UCSD-AML1 (cell line): Measurements from ENCODE around the gene TAS2R30.

ENCODE experiments used
- DNase-seq: peaks from one replicate; lab custom pipeline; 2025; ENCODE audit not compliant: unreplicated experiment; lab: John Stamatoyannopoulos, UW

Gene TAS2R30, protein sequence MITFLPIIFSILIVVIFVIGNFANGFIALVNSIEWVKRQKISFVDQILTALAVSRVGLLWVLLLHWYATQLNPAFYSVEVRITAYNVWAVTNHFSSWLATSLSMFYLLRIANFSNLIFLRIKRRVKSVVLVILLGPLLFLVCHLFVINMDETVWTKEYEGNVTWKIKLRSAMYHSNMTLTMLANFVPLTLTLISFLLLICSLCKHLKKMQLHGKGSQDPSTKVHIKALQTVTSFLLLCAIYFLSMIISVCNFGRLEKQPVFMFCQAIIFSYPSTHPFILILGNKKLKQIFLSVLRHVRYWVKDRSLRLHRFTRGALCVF

DNA sequence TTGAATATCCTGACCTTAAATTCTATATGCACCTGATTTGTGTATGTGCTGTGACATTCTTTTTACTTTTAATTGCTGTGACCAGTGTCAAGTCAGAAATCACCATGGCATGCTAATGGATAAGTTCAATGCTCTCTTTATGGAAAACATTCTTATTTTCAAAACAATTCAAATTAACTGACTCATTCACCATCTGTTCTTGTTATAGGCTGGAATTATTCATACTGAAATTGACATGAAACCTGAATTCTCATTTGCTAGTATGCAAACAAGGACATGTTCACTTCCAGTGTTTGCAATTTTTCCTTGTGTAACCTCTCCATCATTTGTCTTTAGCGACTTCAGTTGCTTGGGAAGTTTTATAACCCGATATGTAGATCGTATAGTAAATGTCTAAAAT is at the start of gene TAS2R30:
TSS of gene TAS2R30 (minus strand) at position 340 of the 400 bp plus-strand sequence. CDS start 400 bp downstream, outside the sequence.
- no peak for DNase-seq

DNA sequence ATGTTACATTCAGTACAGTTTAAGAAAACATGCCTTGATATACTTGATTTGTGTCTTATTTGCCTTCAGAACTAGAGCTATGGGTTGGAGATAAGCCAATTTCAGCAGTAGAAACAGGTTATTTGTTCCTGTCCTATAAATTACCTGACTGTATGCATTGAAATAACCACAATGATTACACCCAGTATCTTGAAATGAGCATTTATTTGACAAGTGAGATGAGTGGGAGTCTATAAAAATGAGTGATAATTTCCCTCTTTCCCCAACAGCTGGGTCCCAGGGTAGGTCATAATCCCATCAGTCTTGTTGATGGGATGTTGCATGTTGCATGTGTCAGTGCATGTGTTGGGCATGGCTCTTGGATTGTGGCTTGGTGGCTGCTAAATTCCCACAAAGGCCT is 48.6 kb upstream of the TAS2R30 start:
- no peak for DNase-seq

DNA sequence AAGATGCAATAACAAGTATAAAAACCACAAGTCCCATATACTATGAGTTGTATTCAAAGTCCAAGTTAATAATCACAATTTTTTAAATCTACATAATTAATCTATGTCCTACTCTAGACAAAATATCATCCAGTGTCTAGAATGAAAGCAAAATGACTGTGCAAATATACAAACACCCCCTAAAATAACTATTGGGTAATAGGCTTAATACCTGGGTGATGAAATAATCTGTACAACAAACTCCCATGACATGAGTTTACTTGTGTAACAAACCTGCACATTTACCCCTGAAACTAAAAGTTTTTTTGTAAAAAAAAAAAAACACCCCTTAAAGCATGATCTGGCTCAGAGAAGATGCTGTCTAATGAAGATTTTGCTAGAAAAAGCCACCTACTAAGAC is 48.1 kb upstream of the TAS2R30 start:
- no peak for DNase-seq

DNA sequence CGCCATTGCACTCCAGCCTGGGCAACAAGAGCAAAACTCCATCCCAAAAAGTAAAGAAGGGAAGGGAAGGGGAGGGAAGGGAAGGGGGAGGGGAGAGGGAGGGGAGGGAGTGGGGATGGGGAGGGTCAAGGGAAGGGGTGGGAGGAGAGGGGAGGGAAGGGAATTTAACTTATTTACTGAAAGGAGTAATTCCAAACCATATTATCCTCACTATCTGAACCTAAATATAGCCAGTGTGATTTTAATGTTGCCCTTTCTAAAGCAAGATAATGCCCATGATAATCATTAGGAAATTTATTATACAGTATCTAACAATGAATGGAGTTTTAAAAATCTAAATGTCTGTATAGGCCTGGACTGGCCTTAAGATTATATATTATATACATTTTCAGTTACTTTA is 43.8 kb upstream of the TAS2R30 start:
- DNase-seq: no peak

DNA sequence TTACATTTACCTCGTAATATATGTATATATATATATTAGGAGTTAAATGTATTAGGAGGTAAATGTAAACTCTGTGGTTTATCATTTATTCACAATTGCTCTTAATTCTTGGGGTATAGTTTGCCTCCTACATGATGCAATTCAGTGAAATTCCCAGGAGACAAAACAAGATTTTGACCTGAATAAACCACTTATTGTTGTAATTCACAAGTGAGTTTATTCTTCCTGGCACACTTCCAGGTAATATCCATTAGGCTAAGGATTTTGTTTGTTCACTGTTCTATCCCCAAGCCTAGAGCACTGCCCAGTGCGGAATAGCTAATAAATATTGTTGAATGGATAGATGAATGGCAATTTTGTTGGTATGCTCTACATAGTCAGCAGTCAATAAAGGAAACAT is 39.6 kb upstream of the TAS2R30 start:
- no peak for DNase-seq

DNA sequence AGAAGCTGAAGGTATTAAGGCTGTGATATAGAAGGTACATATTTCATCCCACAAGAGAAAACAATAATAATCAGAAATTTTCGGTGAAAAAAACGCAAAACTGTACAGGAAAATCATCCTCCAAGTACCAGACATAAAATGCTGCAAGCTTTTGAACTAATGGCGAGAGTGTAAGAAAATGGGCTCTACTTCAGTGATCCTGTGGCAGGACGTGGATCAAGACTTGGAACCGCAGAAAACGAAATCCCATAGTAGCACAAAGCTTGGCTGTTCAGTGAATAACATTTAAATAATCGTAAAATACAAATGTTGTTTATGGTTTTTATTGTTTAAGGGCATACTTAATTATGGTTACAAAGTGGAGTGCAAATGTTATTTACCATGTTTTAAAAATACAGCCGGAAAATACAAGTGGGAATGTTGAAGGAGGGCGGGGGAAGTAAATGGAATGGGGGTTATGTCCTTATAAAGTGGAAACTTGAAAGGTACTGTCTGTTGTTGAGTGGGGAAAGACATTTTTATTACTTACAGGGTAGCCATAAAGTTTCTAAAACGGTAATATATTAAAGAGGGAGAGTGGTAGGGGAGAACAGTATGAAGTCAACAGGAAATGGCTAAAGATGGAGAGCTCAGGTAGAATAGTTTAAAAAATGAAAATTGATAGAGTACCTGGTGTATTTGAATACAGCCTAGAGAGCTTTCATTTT is 37.7 kb upstream of the TAS2R30 start:
- DNase-seq: no peak

DNA sequence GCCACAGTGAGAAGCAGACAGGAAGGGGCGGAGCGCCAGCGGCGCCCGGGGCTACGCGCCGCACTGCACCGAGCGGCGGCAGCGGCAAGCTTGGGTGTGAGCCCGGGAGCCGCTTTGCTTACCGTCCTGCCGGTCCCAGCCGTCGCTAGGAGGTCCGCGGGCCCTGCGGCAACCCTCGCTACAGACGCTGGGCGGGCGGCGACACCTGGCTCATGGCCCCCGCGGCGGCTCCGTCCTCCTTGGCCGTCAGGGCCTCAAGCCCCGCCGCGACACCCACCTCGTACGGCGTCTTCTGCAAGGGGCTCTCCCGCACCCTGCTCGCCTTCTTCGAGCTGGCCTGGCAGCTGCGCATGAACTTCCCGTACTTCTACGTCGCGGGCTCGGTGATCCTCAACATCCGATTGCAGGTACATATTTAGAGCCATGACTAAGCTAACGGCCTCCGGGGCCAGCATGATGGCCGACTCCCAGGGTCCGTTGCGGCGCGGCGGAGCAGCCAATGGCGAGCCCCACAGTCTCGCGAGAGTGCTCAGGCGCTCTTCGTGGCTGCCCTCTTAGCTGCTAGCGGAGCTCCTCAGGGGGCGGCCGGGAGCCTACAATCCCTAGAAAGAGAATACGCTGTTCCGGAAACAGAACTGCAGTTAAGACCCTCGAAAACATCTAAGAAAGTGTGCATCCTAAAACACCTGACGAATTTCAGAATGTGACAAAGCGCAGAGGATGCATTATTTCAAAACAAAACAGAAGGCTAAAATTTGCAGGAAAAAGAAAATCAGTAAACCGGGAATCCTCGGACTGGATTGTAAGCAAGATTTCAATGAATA is 36.9 kb upstream of the TAS2R30 start, which contains the start of gene SMIM10L1:
TSS of gene SMIM10L1 (plus strand) at position 50 of the 824 bp plus-strand sequence. CDS start at position 213, 163 bp downstream.
- DNase-seq: peak; percentile 91

DNA sequence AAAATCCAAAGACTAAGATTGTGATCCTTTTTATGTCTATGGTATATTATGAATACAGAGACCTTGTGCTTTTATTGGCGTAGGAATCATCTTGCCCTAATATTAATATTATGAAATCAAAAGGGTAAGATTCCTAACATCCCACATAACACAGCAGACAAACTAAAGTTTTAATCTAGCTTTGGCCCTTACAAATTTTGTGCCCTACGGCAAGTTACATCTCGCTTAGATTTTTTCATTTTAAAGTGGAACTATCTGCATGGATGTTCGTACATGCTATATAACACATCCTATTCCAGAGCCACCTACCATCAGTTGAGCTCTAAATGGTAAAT is 36.3 kb upstream of the TAS2R30 start:
- no peak for DNase-seq

DNA sequence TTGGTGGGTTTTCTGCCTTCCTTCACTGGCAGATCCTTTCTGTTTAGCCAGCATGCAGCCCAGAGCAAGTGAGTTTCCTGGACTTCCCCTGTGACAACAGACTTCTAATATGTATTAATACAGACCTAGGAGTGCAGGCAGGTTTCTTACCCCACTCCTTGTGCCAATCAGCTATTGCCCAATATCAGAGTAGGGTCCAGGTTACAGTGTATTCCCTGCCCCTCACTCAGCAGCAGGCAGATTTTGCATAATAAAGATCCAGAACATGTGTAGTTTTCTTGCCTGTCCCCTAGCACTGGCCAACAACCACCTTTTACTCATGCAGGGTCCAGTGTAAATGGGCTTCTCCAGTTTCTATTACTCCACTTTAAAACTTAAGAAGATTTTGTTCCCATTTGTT is 31.9 kb upstream of the TAS2R30 start:
- no peak for DNase-seq

DNA sequence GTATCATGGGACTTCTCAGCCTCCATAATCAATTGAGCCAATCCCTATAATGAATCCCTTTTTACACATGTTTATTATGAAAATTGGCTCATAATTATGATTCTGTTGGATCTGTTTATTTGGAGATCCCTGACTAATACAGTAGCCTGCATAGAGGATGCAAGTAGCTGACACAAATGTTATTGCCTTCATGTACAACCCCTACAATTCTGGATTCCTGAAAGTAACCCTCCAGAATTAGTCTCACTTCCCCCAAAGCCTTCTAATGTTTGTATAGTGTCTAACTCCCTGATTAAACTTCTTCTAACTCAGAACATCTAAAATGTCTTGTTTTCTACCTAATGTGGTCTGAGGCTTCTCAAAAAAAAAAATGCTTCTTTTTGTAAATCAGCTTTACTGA is 29.9 kb upstream of the TAS2R30 start:
- no peak for DNase-seq

DNA sequence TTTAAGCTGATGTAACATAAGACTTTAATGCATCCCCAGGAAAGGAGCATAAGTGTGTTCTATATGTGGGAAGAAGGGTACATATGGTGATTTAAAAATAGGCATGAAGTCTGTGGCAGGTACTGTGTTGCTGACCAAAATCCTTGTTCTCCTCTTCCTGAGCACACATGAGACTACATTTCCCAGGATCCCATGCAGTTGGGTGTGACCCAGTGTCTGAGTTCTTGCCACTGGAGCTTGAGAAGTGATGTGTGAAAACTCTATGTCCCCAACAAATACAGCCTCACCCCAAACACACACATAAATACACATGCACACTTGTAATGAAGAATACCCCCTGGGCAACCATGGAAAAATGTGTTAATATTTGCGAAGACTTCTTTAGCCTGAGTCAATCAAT is 28.1 kb upstream of the TAS2R30 start:
- no peak for DNase-seq

DNA sequence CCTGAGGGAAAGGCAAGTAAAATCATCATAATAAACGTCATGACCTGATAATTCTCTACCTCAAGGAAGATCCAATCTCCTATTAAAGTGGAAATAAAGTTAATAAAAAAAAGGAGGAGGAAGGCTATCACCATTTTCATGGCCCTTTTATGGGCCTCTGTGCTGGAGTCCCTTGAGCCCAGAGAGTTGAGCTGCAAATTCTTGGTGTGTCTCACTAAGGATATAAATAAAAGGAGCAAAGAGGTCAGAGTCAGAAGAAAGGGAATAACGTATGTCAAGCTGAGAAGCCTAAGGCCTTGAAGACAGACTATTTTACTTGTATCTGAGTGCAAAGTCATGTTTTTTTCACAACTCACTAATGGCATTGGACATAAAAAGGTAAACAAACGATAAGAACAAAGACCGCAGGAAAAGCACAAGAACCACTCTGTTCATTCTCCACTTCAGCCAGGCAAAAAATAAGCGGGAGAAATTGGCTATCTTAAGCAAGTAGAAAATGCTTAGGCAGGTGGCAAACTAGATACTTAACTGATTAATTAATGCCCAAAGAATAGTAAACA is 24.5 kb upstream of the TAS2R30 start:
- no peak for DNase-seq

DNA sequence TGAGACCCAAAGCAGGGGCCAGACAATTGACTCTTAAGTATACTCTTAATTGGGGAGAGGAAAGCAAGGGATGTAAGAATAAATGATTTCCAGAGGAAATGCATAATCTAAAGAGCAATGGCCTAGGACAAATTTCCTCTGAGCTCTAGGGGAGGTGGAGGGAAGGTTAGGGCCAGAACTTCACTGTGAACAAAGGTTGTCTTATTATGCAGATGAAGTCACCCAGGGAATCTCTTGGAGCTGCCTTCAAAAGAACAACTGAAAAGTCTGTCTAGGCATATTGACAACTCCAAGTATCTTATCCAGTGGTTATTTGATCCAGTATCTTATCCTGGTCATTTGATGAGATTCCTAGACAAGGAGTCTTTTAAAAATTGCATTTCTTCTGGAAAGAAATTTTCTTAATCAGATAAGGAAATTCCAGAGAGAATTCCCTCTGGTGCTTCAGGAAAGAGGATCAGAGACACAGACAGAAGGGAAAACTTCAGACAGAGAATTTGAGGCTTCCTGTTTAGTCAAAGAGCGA is 20.0 kb upstream of the TAS2R30 start:
- DNase-seq: no peak

DNA sequence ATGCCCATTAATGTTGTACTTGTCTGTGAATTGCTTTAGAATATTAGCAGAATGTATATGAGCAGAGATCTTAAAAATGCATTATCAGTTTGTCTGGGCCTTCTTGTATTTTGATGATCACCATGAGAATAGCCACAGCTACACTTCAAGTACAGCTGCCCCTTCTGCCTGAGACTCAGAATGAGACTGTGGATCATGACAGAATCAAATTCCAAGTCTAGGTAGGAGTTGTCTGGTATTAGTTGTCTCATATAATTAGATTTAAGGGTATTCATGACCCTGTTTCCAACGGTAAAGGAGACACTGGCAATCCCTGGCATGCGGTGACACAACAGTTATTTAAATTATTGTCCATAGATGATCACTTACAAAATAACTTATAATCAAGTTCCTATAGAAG is 18.3 kb upstream of the TAS2R30 start:
- DNase-seq: no peak

DNA sequence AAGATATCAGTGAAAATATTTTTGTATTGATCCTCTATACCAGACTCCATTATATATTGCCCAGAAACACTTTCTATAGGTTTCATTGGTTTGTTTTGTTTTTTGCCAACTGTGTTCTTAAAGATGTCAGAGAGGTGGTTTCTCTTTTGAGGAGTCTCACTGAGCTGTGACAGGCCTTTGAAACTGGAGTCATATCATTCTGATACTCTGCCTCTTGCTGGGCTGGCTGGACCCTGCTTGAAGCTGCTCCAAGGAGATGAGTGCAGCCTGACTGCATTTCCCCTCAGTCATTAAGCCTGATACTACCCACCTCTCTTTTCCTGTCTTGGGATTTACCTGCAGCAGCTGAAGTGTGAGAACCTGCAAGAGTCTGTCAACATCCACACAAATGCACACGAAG is 16.4 kb upstream of the TAS2R30 start:
- no peak for DNase-seq

DNA sequence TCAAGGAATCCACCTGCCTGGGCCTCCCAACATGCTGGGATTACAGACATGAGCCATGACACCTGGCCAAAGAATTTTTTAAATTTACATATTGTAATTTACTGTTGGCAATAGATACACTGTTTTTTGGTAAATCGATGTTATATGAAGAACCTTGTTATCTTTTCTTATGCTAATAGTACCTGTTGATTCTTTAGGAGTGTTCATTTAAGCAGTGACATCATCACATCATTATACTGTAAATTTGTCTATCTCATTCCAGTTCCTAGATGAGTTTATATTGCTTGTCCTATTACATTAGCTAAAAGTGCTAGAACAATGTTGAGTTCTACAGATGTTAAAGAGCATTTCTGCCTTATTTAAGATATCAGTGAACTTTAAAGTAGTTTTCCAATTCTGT is 13.0 kb upstream of the TAS2R30 start:
- no peak for DNase-seq

DNA sequence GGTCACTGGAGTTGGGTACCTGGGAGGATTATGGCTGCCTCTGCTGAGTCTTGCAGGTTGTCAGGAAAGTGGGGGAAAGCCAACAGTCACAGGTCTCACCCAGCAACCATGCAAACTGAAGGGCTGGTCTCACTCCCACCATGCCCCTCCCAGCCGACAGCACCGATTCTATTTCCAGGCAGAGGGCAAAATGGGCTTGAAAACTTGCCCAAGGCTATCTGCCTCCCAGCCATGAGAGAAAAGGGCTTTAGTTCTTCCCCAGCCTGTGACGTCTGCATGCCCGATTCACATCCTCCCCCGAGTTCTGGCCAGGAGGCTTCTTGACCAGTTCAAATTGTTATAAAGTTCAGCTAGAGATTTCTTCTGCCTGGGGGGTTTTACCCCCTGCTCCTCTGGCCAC is 9.9 kb upstream of the TAS2R30 start:
- no peak for DNase-seq

DNA sequence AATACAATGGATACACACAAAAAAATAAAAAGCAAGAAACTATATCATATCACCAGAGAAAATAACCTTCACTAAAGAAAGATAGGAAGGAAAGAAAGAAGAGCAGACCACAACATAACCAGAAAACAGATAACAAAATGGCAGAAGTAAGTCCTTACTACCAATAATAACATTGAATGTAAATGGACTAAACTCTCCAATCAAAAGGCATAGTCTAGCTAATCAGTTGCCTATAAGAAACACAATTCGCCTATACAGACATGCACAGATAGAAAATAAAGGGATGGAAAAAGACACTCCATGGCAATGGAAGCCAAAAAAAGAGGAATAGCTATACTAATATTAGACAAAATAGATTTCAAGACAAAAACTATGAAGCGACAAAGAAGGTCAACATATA is 8.9 kb upstream of the TAS2R30 start:
- no peak for DNase-seq

DNA sequence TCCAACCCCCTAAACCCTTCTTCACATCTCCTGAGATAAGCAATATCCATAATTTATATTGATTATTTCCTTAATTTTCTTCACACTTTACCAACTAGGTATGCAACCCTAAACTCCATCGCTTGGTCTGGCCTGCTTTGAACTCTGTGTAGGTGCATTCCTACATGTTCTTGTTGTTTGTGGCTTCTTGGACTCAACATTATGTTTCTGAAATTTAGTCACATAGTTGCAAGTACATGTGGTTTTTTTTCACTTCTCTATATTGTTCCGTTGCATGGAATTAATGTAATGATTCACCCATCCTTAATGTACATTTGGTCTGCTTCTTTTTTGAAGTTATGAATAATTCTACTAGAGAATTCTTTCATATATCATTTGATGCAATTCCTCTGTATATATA is 1.6 kb upstream of the TAS2R30 start:
- DNase-seq: no peak

DNA sequence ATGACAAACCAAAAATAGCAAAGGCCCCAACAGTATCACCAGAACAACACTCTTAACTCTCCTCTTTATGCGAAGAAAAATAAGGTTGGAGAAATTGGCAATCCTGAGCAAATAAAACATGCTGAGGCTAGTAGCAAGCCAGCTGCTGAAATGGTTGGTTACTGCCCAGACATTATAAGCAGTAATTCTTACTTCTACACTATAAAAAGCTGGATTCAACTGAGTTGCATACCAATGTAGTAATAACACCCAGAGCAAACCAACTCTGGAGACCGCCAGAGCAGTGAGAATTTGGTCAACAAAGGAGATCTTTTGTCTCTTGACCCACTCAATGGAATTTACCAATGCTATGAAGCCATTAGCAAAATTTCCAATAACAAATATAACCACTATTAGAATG is 628 bp downstream of the TAS2R30 start:
- no peak for DNase-seq

DNA sequence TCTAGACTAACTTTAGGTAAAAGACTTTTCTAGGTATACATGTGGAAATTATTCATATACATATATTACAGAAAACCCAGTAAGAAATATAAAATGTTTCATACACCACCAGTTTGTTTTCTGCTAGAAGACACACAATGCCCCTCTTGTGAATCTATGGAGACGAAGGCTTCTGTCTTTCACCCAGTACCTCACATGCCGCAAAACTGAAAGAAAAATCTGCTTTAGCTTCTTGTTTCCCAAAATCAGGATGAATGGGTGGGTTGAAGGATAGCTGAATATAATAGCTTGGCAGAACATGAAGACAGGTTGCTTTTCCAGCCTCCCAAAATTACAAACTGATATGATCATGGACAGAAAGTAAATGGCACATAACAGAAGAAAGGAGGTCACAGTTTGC is 1.3 kb downstream of the TAS2R30 start:
- DNase-seq: no peak
